ENCODE data around the gene HSD17B11. TPM values are rescaled to one million over a fixed set of nuclear protein-coding genes. Genes with fewer than 3 reads are reported as not detected.
A peak's percentile ranks its signal among the peaks of the same experiment; 100 is the strongest.
"Not testable (repeated sequence)": the region's sequence is repeated elsewhere in the genome, so short reads cannot be mapped to it uniquely, and the experiment has no call there.

The HSD17B11 gene
- total RNA-seq, 1 donor from 2014 or later = 5.5 TPM

- peak; percentile 78 for ATAC-seq
These were observed 34.0 kb downstream of the HSD17B11 start for GRCh38 chr4:87356832-87357526.

DNA sequence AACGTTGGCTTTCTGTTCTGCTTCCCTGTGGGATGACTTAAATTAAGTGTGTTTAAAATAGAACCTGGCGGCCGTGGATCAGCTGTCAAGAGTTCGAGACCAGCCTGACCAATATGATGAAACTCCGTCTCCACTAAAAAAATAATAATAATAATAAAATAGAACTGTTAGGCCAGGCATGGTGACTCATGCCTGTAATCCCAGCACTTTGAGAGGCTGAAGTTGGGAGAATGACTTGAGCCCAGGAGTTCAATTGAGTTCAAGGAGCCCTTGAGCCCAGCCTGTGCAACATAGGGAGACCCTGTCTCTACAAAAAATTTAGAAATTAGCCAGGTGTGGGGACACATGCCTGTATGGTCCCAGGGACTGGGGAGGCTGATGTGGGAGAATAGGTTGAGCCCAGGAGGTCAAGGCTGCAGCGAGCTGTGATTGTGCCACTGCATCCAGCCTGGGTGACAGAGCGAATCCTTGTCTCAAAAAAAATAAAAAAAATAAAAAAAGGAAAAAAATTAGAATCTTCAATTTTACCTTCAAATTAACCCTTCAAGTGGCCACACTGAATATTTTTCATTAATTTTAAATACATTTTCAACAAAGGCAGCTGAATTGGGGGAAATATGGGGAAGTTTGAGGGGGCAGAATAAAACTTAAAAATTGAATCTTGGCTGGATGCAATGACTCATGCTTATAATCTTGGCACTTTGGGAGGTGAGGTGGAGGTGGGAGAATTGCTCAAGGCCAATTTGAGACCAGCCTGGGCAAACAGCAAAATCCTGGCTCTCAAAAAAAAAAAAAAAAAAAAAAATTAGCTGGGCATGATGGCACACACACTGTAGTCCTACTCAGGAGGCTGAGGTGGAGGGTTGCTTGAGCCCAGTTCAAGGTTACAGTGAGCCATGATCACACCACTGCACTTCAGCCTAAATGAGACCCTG lies 36.6 kb downstream of the HSD17B11 start:
- peak; percentile 25 for ATAC-seq

DNA sequence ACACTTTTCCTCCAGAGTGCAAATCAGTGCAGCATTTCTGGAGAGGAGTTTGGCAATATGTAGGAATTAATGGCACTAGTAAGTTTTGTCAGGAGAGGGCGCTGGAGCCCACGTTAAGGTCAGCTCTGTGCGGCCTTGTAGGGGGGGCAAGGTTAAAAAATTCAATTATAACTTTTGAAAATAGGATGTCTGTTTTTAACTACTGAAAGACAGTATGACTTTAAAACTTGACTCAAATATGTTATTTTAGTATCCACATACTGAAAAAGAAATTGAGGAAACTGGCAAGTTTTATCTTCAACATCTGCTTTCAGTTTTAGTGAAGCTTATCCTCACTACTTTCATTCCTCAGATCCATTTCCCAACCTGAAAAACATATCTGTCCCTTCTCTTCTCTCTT lies 37.4 kb downstream of the HSD17B11 start:
- peak; percentile 62 for ATAC-seq

GRCh38 chr4:87345139-87345538 lies 45.8 kb downstream of the HSD17B11 start:
- no peak for ATAC-seq

DNA sequence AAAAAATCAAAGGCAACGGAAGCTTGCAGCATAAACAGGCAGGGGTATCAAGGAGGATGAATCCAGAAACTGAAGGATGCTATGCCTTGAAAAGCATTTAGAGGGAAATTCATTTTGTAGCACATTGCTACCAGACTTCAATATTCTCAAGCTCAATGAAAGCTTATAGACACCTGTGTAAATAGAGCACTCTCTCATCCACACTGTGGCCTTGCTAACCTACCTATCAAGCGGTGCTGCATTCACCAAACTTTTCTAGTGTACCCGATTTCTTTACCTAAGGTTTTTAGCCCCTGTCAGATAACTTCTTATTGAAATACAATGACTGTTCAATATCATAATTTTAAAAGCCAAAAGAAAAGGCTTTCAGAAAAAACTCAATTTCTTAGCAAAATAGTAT lies 48.1 kb downstream of the HSD17B11 start:
- ATAC-seq = no peak

DNA sequence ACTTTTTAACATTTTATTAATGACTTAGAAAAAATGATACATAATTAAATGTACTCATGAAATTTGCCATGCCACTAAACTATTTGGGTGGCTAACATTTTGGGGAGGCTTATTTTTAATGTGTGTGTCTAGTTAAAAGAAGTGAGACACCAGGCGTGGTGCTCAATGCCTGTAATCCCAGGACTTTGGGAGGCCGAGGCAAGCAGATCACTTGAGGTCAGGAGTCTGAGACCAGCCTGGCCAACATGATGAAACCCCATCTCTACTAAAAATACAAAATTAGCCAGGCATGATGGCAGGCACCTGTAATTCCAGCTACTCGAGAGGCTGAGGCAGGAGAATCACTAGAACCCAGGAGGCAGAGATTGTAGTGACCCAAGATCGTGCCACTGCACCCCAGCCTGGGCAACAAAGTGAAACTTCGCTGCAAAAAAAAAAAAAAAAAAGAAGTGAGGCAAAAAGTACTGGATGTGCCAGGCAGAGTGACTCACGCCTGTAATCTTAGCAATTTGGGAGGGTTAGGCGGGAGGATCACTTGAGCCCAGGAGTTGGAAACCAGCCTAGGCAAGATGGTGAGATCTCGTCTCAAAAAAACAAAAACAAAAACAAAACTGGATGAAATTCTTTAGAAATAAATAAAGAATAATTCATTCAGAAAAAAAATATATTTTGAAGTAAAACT lies 48.9 kb downstream of the HSD17B11 start:
- peak; percentile 64 for ATAC-seq

- peak; percentile 25 for ATAC-seq
These were observed 51.5 kb downstream of the HSD17B11 start for GRCh38 chr4:87339440-87339839.

- peak; percentile 55 for ATAC-seq
These were observed 53.6 kb downstream of the HSD17B11 start for GRCh38 chr4:87337361-87337760.

DNA sequence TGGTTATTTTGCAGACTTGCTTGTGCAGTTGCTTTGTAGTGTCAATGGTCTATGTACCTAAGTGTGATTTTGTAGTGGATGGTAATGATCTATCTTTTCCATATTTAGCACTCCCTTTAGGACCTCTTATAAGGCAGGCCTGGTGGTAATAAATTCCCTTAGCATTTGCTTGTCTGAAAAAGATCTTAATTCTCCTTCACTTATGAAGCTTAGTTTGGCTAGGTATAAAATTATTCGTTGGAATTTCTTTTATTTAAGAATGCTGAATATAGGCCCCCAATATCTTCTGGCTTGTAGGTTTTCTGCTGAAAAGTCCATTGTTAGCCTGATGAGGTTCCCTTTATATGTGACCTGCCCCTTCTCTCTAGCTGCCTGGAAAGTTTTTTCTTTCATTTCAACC lies 57.7 kb downstream of the HSD17B11 start:
- ATAC-seq = no peak

GRCh38 chr4:87330761-87331160 lies 60.2 kb downstream of the HSD17B11 start:
- no peak for ATAC-seq

GRCh38 chr4:87327136-87327535 lies 63.9 kb downstream of the HSD17B11 start:
- no peak for ATAC-seq

DNA sequence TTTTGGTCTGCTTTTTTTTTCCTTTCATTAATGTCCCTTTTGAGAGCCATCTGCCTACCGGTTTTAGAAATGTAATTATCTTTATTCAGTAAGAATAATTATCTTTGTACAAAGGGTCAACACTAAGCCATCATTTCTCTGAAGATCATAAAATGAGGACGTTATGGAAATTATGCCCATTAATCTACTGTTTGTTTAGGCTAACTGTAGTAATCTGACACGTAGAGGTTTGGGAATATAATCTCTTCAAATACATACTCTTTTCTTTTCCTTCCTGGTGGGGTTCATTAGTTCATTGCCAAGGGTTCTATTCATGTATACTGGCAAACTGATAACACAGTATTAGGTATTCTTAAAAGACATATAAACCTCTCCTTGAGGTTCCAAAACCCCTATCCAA lies 64.5 kb downstream of the HSD17B11 start:
- no peak for ATAC-seq

- ATAC-seq = no peak
These were observed 68.2 kb downstream of the HSD17B11 start, which contains the start of gene HSD17B13 for GRCh38 chr4:87322754-87323153. Gene HSD17B13 (minus strand): TSS chr4:87322882. CDS start chr4:87322841, 41 bp downstream.

DNA sequence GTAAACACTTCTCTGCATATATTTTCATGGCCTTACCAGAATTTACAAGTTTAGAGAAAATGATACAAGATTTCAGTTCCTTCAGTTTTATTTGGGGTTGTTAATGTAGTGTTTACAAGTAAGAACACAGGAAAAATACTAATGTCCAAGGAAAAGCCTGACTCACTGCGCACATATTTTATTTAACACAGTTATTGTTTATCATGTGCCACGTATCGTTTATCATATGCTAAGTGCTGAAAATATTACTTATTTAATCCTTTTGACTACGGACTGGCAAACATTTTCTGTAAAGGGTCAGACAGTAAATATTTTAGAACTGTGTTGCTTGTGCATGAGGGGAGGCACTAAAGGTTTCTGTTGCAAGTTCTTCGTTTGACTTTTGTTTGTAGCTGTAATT lies 69.1 kb downstream of the HSD17B11 start:
- no peak for ATAC-seq

GRCh38 chr4:87317527-87317926 lies 73.5 kb downstream of the HSD17B11 start:
- ATAC-seq = peak; percentile 70

DNA sequence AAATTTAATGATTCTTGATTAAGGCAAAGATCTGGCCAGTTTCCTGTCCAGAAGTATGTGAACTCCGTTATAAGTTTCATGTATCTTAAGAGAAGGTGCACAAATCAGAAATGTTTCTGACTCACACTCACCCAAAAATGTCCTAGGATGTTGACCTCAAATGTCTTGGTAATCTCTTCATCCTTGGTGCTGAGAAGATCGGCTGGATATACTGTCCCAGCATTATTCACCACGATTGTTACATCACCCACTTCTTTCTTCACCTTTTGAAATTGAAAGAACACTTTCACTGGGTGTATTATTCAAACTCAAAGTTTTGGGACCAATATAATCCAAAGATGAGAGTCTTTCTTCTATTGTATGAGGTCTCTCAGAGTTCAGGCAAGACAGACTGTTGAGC lies 74.0 kb downstream of the HSD17B11 start:
- peak; percentile 65 for ATAC-seq

DNA sequence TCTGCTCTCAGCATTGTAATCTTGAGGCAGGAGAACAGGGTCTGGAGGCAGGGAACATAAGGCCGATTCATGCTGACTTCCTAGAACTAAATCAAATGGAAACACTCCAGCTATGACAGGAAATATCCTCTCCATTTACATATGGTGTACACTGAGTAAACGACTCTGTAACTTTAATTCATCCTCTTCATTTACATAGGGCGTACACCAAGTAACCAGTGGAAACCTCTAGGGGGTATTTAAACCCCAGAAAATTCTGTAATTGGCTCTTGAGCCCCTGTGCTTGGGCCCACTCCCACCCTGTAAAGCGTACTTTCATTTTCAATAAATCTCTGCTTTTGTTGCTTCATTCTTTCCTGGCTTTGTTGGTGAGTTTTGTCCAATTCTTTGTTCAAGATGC lies 76.0 kb downstream of the HSD17B11 start:
- ATAC-seq = not testable (repeated sequence)

DNA sequence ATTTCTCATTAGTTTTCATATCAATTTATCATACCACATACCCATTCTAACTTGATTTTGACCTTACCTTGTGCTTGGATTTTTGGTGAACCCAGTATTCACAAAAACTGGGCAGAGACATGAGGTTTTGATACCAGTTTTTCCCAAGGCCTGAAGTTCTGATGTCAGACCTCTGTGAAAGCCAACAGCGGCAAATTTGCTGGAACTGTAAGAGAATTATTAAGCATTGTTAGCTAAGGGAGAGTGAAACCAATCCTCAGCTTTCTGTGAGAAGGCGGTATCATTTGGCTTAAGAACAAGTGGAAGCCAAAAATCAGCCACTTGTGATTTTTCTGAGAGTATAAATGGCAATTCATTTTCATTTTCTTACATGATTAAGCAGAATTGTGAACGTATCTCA lies 77.2 kb downstream of the HSD17B11 start:
- no peak for ATAC-seq

GRCh38 chr4:87311684-87312083 lies 79.3 kb downstream of the HSD17B11 start:
- no peak for ATAC-seq

- ATAC-seq = no peak
These were observed 80.2 kb downstream of the HSD17B11 start for GRCh38 chr4:87310691-87311335.

GRCh38 chr4:87309625-87310024 lies 81.4 kb downstream of the HSD17B11 start:
- ATAC-seq = peak; percentile 32

- ATAC-seq = no peak
These were observed 84.9 kb downstream of the HSD17B11 start for GRCh38 chr4:87306056-87306455.

DNA sequence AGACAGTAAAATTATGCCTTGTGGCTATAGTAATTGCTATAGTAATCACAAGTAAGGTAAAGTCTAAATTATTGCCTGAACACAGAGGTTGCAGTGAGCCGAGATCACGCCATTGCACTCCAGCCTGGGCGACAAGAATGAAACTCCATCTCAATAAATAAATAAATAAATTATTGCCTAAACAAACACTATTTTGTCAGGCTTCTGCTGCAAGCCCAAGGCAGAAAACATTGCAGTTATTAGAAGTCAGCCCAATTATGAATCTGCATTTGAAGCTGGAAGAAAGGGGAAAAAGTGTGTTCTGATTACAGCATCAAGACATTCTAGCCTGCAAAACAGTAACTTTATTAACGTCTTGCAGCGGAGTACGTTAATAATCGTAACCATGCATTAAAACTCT lies 85.4 kb downstream of the HSD17B11 start:
- ATAC-seq = no peak

All from esophagus mucosa (tissue), 1 donor.